H9 (cell line): Measurements from ENCODE around the gene ZNF396. TPM values are rescaled to one million over a fixed set of nuclear protein-coding genes. Genes with fewer than 3 reads are reported as not detected.

Experiments
- DNase-seq: peaks from one replicate; pipeline ENCODE4 v3.0.0-alpha.2; 2017
- H2AFZ ChIP-seq: one replicate; pipeline ENCODE4 v1.6.1; 2013; ENCODE audit warnings: mild to moderate bottlenecking, low read length, control low read depth, moderate library complexity
- H2AK5ac ChIP-seq: 2 replicates; pipeline ENCODE4 v1.6.1; 2013; ENCODE audit warnings: low read length, control low read depth, mixed read lengths; ENCODE audit not compliant: insufficient read length
- H2BK120ac ChIP-seq: one replicate; pipeline ENCODE4 v1.6.1; 2013; ENCODE audit warnings: low read depth, mild to moderate bottlenecking, low read length, control low read depth, inconsistent platforms; ENCODE audit not compliant: poor library complexity, severe bottlenecking
- H2BK12ac ChIP-seq: 2 replicates; pipeline ENCODE4 v1.6.1; 2013; ENCODE audit warnings: low read length, control low read depth, mixed read lengths, low read depth; ENCODE audit not compliant: insufficient read length
- H2BK15ac ChIP-seq: 2 replicates; pipeline ENCODE4 v1.6.1; 2013; ENCODE audit warnings: low read depth, low read length, control low read depth
- H2BK20ac ChIP-seq: one replicate; pipeline ENCODE4 v1.6.1; 2013; ENCODE audit warnings: low read depth, mild to moderate bottlenecking, low read length, control low read depth, inconsistent platforms; ENCODE audit not compliant: poor library complexity, severe bottlenecking
- H2BK5ac ChIP-seq: 2 replicates; pipeline ENCODE4 v1.6.1; 2013; ENCODE audit warnings: low read length, control low read depth, mixed read lengths; ENCODE audit not compliant: insufficient read length
- H3K14ac ChIP-seq: 2 replicates; pipeline ENCODE4 v1.6.1; 2013; ENCODE audit warnings: low read length, control low read depth; ENCODE audit not compliant: insufficient read depth
- H3K18ac ChIP-seq: 2 replicates; pipeline ENCODE4 v1.6.1; 2013; ENCODE audit warnings: low read depth, mild to moderate bottlenecking, mixed read lengths, low read length, control low read depth; ENCODE audit not compliant: insufficient read length
- H3K23ac ChIP-seq: 2 replicates; pipeline ENCODE4 v1.6.1; 2013; ENCODE audit warnings: low read length, control low read depth, mixed read lengths, low read depth; ENCODE audit not compliant: insufficient read length
- H3K23me2 ChIP-seq: 2 replicates; pipeline ENCODE4 v1.6.1; 2013; ENCODE audit warnings: low read depth, mild to moderate bottlenecking, mixed read lengths, low read length, control low read depth; ENCODE audit not compliant: insufficient read length, poor library complexity, severe bottlenecking
- H3K27ac ChIP-seq: 2 replicates; pipeline ENCODE4 v1.5.1; 2013; ENCODE audit warnings: low read length, control low read depth, mixed read lengths, low read depth; ENCODE audit not compliant: insufficient read length
- H3K27me3 ChIP-seq: 2 replicates; pipeline ENCODE4 v1.6.1; 2013; ENCODE audit warnings: low read length, control low read depth, inconsistent platforms; ENCODE audit not compliant: insufficient read depth
- H3K4ac ChIP-seq: 2 replicates; pipeline ENCODE4 v1.6.1; 2013; ENCODE audit warnings: low read depth, mild to moderate bottlenecking, control low read depth, inconsistent platforms, low read length, moderate library complexity
- H3K4me1 ChIP-seq: 2 replicates; pipeline ENCODE4 v1.6.1; 2013; ENCODE audit warnings: low read length, control low read depth, inconsistent platforms; ENCODE audit not compliant: insufficient read depth
- H3K4me2 ChIP-seq: 2 replicates; pipeline ENCODE4 v1.6.1; 2013; ENCODE audit warnings: low read length, control low read depth, mixed read lengths; ENCODE audit not compliant: insufficient read length, insufficient read depth
- H3K56ac ChIP-seq: 2 replicates; pipeline ENCODE4 v1.6.1; 2013; ENCODE audit warnings: low read depth, mild to moderate bottlenecking, mixed read lengths, low read length, control low read depth; ENCODE audit not compliant: insufficient read length
- H3K79me1 ChIP-seq: 2 replicates; pipeline ENCODE4 v1.6.1; 2013; ENCODE audit warnings: low read depth, mild to moderate bottlenecking, moderate library complexity, low read length, control low read depth, inconsistent platforms; ENCODE audit not compliant: insufficient read depth, poor library complexity, severe bottlenecking
- H3K79me2 ChIP-seq: 2 replicates; pipeline ENCODE4 v1.6.1; 2013; ENCODE audit warnings: low read length, control low read depth, inconsistent platforms; ENCODE audit not compliant: insufficient read depth
- H3K9ac ChIP-seq: 2 replicates; pipeline ENCODE4 v1.6.1; 2013; ENCODE audit warnings: low read length, control low read depth, mixed read lengths; ENCODE audit not compliant: insufficient read length; ENCODE audit errors: extremely low read depth
- H3K9me3 ChIP-seq: one replicate; pipeline ENCODE4 v1.6.1; 2013; ENCODE audit warnings: low read depth, low read length, inconsistent platforms; ENCODE audit not compliant: control insufficient read depth
- H3T11ph ChIP-seq: one replicate; pipeline ENCODE4 v1.6.1; 2013; ENCODE audit warnings: mild to moderate bottlenecking, low read length, control low read depth, inconsistent platforms
- H4K20me1 ChIP-seq: one replicate; pipeline ENCODE4 v1.6.1; 2013; ENCODE audit not compliant: control insufficient read depth, insufficient read length, insufficient read depth
- H4K5ac ChIP-seq: 2 replicates; pipeline ENCODE4 v1.6.1; 2013; ENCODE audit warnings: low read depth, mild to moderate bottlenecking, mixed read lengths, low read length, control low read depth; ENCODE audit not compliant: insufficient read length
- H4K8ac ChIP-seq: replicated peaks from 2 replicates; pipeline ENCODE4 v1.6.1; 2013; ENCODE audit warnings: low read length, control low read depth, mixed read lengths, low read depth; ENCODE audit not compliant: insufficient read length
- H4K91ac ChIP-seq: 2 replicates; pipeline ENCODE4 v1.6.1; 2013; ENCODE audit warnings: low read depth, mild to moderate bottlenecking, moderate library complexity, mixed read lengths, low read length, control low read depth; ENCODE audit not compliant: insufficient read length
- H3K27ac Mint-ChIP-seq, 3 experiments: 2 replicates in 2 of 3; 3 replicates in 1 of 3; pipeline ENCODE4 v1.8.0; 2020 to 2021; ENCODE audit warnings: mixed read lengths in 3 of 3, mild to moderate bottlenecking in 1 of 3, moderate library complexity in 1 of 3
- H3K27me3 Mint-ChIP-seq: 2 replicates; pipeline ENCODE4 v1.8.0; 2021; ENCODE audit warnings: low read depth, mild to moderate bottlenecking, moderate library complexity, mixed read lengths
- H3K36me3 Mint-ChIP-seq, 3 experiments: 2 replicates in 2 of 3; 3 replicates in 1 of 3; pipeline ENCODE4 v1.8.0; 2020 to 2021; ENCODE audit warnings: low read depth in 3 of 3, mixed read lengths in 3 of 3; ENCODE audit not compliant: insufficient read depth in 1 of 3
- H3K4me1 Mint-ChIP-seq, 2 experiments: 2 replicates each; pipeline ENCODE4 v1.8.0; 2020; ENCODE audit warnings: mixed read lengths in 2 of 2
- H3K4me3 Mint-ChIP-seq, 2 experiments: 2 replicates in 1 of 2; 3 replicates in 1 of 2; pipeline ENCODE4 v1.8.0; 2020 to 2021; ENCODE audit warnings: mild to moderate bottlenecking in 2 of 2, mixed read lengths in 2 of 2, moderate library complexity in 1 of 2
- H3K9me3 Mint-ChIP-seq, 2 experiments: 2 replicates in 1 of 2; 3 replicates in 1 of 2; pipeline ENCODE4 v1.8.0; 2020; ENCODE audit warnings: mild to moderate bottlenecking in 2 of 2, mixed read lengths in 2 of 2, moderate library complexity in 1 of 2
- WGBS: extraction: QIAGEN DNeasy Blood & Tissue Kit; methylation state at CpG from one replicate; pipeline ENCODE4 v1.1.7; 2013; ENCODE audit warnings: missing lambda C conversion rate, low lambda C conversion rate, mixed read lengths; ENCODE audit not compliant: insufficient read length; ENCODE audit errors: extremely low coverage; 5-methylcytosine and 5-hydroxymethylcytosine counted together
- total RNA-seq: library from RNA; stranded (reverse); gene quantifications from 2 replicates; pipeline ENCODE4 v1.2.1, GENCODE V29; 2021
- TF ChIP-seq, protein P1 (sequence below): fragments of 200-600 bp; sonication (generic); conservative IDR thresholded peaks from 3 replicates; pipeline ENCODE4 v1.8.0; 2021; ENCODE audit warnings: antibody characterized with exemption, mild to moderate bottlenecking

Gene ZNF396
- total RNA-seq, 1 experiment from 2014 or later, result 1.2 TPM

DNA sequence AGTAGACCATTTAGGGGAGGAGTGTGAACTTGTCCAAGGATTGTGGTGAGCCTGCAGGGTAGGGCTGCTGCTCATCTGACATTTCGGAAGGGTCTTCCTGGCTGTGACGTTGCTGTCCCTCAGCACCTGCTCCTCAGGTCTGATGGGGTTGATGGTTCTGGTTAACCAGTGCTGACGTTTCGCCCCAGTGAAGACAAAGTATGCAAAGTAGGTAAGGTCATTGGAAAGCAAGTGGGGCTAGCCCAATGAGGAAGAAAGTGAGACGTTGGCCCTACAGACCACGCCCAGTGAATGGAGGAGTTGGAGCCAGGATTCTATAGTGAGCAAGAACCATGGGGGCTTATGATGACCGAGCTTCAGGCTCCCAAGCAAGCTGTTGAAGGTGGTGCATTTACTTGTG is 33.4 kb upstream of the ZNF396 start:
- H3K79me2 ChIP-seq, result no peaks in the 10 kb centered on the region
- no peak overlapping the region for H3K18ac ChIP-seq
- H2BK15ac ChIP-seq, result no peak overlapping the region
- H4K91ac ChIP-seq, result no peak overlapping the region
- H2BK5ac ChIP-seq, result no peak overlapping the region
- Mint-ChIP-seq H3K27me3 (peaks cover 5% of the 10 kb centered on the region), H3K27ac (no peak overlapping the region), H3K4me3 (no peak overlapping the region), H3K36me3 (no peaks in the 10 kb centered on the region), H3K4me1 (peaks cover 9 to 16% of the 10 kb centered on the region in 2 experiments; a peak in 3 of 4 replicates), H3K9me3 (no peaks in the 10 kb centered on the region; a peak in 1 of 5 replicates)
- H3K4ac ChIP-seq, result no peak overlapping the region
- H3K27me3 ChIP-seq, result no peaks in the 10 kb centered on the region
- no peak overlapping the region for H2BK12ac ChIP-seq
- H3K9ac ChIP-seq, result no peak overlapping the region
- no peaks in the 10 kb centered on the region for H3K23me2 ChIP-seq
- H2AFZ ChIP-seq, result no peak overlapping the region
- H3K14ac ChIP-seq, result no peak overlapping the region
- H3K79me1 ChIP-seq, result no peaks in the 10 kb centered on the region
- DNase-seq, result no peak
- H4K5ac ChIP-seq, result no peak overlapping the region
- H2BK120ac ChIP-seq, result no peak overlapping the region
- no peak overlapping the region for H3K27ac ChIP-seq
- no peak overlapping the region for H3K56ac ChIP-seq
- H3K4me2 ChIP-seq, result no peak overlapping the region
- no peak overlapping the region for H2BK20ac ChIP-seq
- H4K8ac ChIP-seq, result no peak overlapping the region
- H3K9me3 ChIP-seq, result no peaks in the 10 kb centered on the region
- TF ChIP-seq, protein P1, sequence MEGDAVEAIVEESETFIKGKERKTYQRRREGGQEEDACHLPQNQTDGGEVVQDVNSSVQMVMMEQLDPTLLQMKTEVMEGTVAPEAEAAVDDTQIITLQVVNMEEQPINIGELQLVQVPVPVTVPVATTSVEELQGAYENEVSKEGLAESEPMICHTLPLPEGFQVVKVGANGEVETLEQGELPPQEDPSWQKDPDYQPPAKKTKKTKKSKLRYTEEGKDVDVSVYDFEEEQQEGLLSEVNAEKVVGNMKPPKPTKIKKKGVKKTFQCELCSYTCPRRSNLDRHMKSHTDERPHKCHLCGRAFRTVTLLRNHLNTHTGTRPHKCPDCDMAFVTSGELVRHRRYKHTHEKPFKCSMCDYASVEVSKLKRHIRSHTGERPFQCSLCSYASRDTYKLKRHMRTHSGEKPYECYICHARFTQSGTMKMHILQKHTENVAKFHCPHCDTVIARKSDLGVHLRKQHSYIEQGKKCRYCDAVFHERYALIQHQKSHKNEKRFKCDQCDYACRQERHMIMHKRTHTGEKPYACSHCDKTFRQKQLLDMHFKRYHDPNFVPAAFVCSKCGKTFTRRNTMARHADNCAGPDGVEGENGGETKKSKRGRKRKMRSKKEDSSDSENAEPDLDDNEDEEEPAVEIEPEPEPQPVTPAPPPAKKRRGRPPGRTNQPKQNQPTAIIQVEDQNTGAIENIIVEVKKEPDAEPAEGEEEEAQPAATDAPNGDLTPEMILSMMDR, result no peak
- no CpG with 5 or more reads among the region's 7 CpGs for WGBS
- H3T11ph ChIP-seq, result no peak overlapping the region
- no peaks in the 10 kb centered on the region for H4K20me1 ChIP-seq
- H3K4me1 ChIP-seq, result no peaks in the 10 kb centered on the region
- H2AK5ac ChIP-seq, result no peak overlapping the region
- no peak overlapping the region for H3K23ac ChIP-seq
